IMR-90 (cell line): ENCODE data around the gene RBMS2. TPM values are rescaled to one million over a fixed set of nuclear protein-coding genes. Genes with fewer than 3 reads are reported as not detected.

Source experiments
- ATAC-seq: fragments of 200-7000 bp; cut with Tn5 transposase; 2 replicates; pipeline ENCODE4 v1.9.1; 2020; ENCODE audit warnings: low read depth, mild to moderate bottlenecking, moderate library complexity
- BruUV-seq: library from RNA; stranded (reverse); fragments of 400-500 nt; replicated peaks from 2 replicates; lab custom pipeline; 2021; lab: Mats Ljungman, UMichigan
- CTCF ChIA-PET: fragments of 300-600 bp; formaldehyde crosslinking; extraction: SDS; loops from one replicate; lab custom pipeline; 2021; ENCODE audit warnings: antibody characterized with exemption; lab: Yijun Ruan, JAX
- POLR2A ChIA-PET: fragments of 300-600 bp; sonication (Branson Sonifier 250); formaldehyde crosslinking; loops from one replicate; lab custom pipeline; 2022; ENCODE audit warnings: antibody characterized with exemption; ENCODE audit not compliant: unreplicated experiment; lab: Charles Lee
- DNase-seq: peaks from one replicate; pipeline ENCODE4 v3.0.0; 2013
- H2AFZ ChIP-seq: replicated peaks from 2 replicates; pipeline ENCODE3; 2013; ENCODE audit warnings: low read length, mild to moderate bottlenecking; ENCODE audit not compliant: poor library complexity
- H2AK5ac ChIP-seq: 2 replicates; pipeline ENCODE4 v1.6.1; 2013; ENCODE audit warnings: low read depth, low read length, inconsistent platforms
- H2AK9ac ChIP-seq: replicated peaks from 2 replicates; pipeline ENCODE3; 2013; ENCODE audit warnings: mild to moderate bottlenecking, low read depth, low read length, moderate library complexity; ENCODE audit not compliant: poor library complexity
- H2BK120ac ChIP-seq: 2 replicates; pipeline ENCODE4 v1.6.1; 2013; ENCODE audit warnings: low read depth, low read length, inconsistent platforms
- H2BK15ac ChIP-seq: 3 replicates; pipeline ENCODE4 v1.6.1; 2013; ENCODE audit warnings: low read depth, low read length, inconsistent platforms
- H2BK20ac ChIP-seq: 2 replicates; pipeline ENCODE4 v1.6.1; 2013; ENCODE audit warnings: low read depth, mild to moderate bottlenecking, inconsistent platforms, low read length, moderate library complexity
- H2BK5ac ChIP-seq: 2 replicates; pipeline ENCODE4 v1.6.1; 2013; ENCODE audit warnings: mild to moderate bottlenecking, low read depth, low read length, inconsistent platforms; ENCODE audit not compliant: poor library complexity, severe bottlenecking
- H3K14ac ChIP-seq: replicated peaks from 2 replicates; pipeline ENCODE4 v1.6.1; 2013; ENCODE audit warnings: low read depth, low read length, inconsistent platforms
- H3K18ac ChIP-seq: 2 replicates; pipeline ENCODE4 v1.6.1; 2013; ENCODE audit warnings: low read depth, low read length, control low read depth
- H3K23ac ChIP-seq: 2 replicates; pipeline ENCODE4 v1.6.1; 2013; ENCODE audit warnings: low read depth, low read length, inconsistent platforms
- H3K27ac ChIP-seq: 2 replicates; pipeline ENCODE4 v1.5.1; 2013; ENCODE audit warnings: mild to moderate bottlenecking, control low read depth, low read length; ENCODE audit not compliant: insufficient read depth
- H3K27me3 ChIP-seq: 2 replicates; pipeline ENCODE4 v1.6.1; 2013; ENCODE audit warnings: low read length; ENCODE audit not compliant: control insufficient read depth, insufficient read depth
- H3K36me3 ChIP-seq: 2 replicates; pipeline ENCODE4 v1.6.1; 2013; ENCODE audit warnings: low read length, mixed read lengths; ENCODE audit not compliant: control insufficient read depth, insufficient read depth
- H3K4ac ChIP-seq: 2 replicates; pipeline ENCODE4 v1.6.1; 2013; ENCODE audit warnings: low read depth, low read length, inconsistent platforms
- H3K4me1 ChIP-seq: 2 replicates; pipeline ENCODE4 v1.6.1; 2013; ENCODE audit warnings: low read length, mixed read lengths; ENCODE audit not compliant: control insufficient read depth, insufficient read depth
- H3K4me2 ChIP-seq: 2 replicates; pipeline ENCODE4 v1.6.1; 2013; ENCODE audit warnings: low read depth, mild to moderate bottlenecking, control low read depth, low read length, moderate library complexity
- H3K4me3 ChIP-seq: 2 replicates; pipeline ENCODE4 v1.5.1; 2013; ENCODE audit warnings: low read depth, mild to moderate bottlenecking, control low read depth, low read length, moderate library complexity; ENCODE audit not compliant: insufficient read depth
- H3K56ac ChIP-seq: 2 replicates; pipeline ENCODE4 v1.6.1; 2013; ENCODE audit warnings: low read length, inconsistent platforms; ENCODE audit not compliant: insufficient read depth; ENCODE audit errors: extremely low read depth
- H3K79me1 ChIP-seq, 2 experiments: 2 replicates each; pipeline ENCODE4 v1.6.1; 2013; ENCODE audit warnings: low read length in 2 of 2, inconsistent platforms in 1 of 2, low read depth in 1 of 2
- H3K9ac ChIP-seq: 2 replicates; pipeline ENCODE4 v1.6.1; 2013; ENCODE audit warnings: low read depth, low read length, control low read depth
- H3K9me1 ChIP-seq: 2 replicates; pipeline ENCODE4 v1.6.1; 2013; ENCODE audit warnings: low read length, inconsistent platforms; ENCODE audit not compliant: insufficient read depth
- H3K9me3 ChIP-seq: 2 replicates; pipeline ENCODE4 v1.6.1; 2013; ENCODE audit warnings: low read length; ENCODE audit not compliant: control insufficient read depth, insufficient read depth
- H4K20me1 ChIP-seq: 2 replicates; pipeline ENCODE4 v1.6.1; 2013; ENCODE audit warnings: low read length, inconsistent platforms; ENCODE audit not compliant: insufficient read depth
- H4K5ac ChIP-seq: 2 replicates; pipeline ENCODE4 v1.6.1; 2013; ENCODE audit warnings: mild to moderate bottlenecking, low read depth, low read length, control low read depth
- H4K8ac ChIP-seq, 2 experiments: 2 replicates each; pipeline ENCODE4 v1.6.1; 2013; ENCODE audit warnings: low read depth in 2 of 2, low read length in 2 of 2, control low read depth in 1 of 2, inconsistent platforms in 1 of 2
- H4K91ac ChIP-seq: 2 replicates; pipeline ENCODE4 v1.6.1; 2013; ENCODE audit warnings: low read depth, low read length, inconsistent platforms; ENCODE audit not compliant: insufficient read depth
- CHD1 ChIP-seq: IDR thresholded peaks from 2 replicates; pipeline ENCODE4 v1.6.1; 2012; ENCODE audit warnings: low read depth, low read length, improper control_type of control experiment
- POLR2A ChIP-seq: IDR thresholded peaks from 2 replicates; pipeline ENCODE4 v1.6.1; 2012; ENCODE audit warnings: mild to moderate bottlenecking, low read depth, low read length
- RCOR1 ChIP-seq: IDR thresholded peaks from 2 replicates; pipeline ENCODE4 v1.6.1; 2012; ENCODE audit warnings: mild to moderate bottlenecking, low read length, improper control_type of control experiment; ENCODE audit not compliant: insufficient replicate concordance
- WGBS, 2 experiments: methylation state at CpG; one replicate each; pipeline versions ENCODE4 v1.1.5 to v1.1.7; 2013; ENCODE audit warnings: missing lambda C conversion rate in 2 of 2; ENCODE audit not compliant: insufficient read length in 1 of 2; ENCODE audit errors: extremely low coverage in 2 of 2; 5-methylcytosine and 5-hydroxymethylcytosine counted together
- dilution Hi-C: fragments of 300-500 bp; cut with HindIII; formaldehyde crosslinking; loops from one replicate; pipeline ENCODE4 v1.14.3; 2018; ENCODE audit warnings: low sequenced_read_pairs; ENCODE audit not compliant: unreplicated experiment
- in situ Hi-C: fragments of 300-500 bp; cut with MboI; formaldehyde crosslinking; loops from 3 replicates; pipeline ENCODE4 v1.14.3; 2019; ENCODE audit warnings: low sequenced_read_pairs, inconsistent platforms, mixed read lengths
- intact Hi-C: fragments of 100-400 bp; cut with micrococcal nuclease; formaldehyde crosslinking; loops from 2 replicates; pipeline ENCODE4 v1.10.0; 2022
- polyA plus RNA-seq, 3 experiments: library from polyadenylated mRNA; depleted of rRNA; stranded (reverse); fragments of >200 nt; gene quantifications; 2 replicates each; pipeline ENCODE4 v1.2.3, GENCODE V29; 2012; ENCODE audit warnings: low replicate concordance in 1 of 3
- total RNA-seq: library from RNA; depleted of rRNA; stranded (reverse); fragments of >200 nt; gene quantifications from 2 replicates; pipeline ENCODE4 v1.2.3, GENCODE V29; 2012
- TF ChIP-seq, protein P1 (sequence below): fragments of 150-350 bp; IDR thresholded peaks from 2 replicates; pipeline ENCODE4 v1.6.1; 2016; ENCODE audit warnings: low read depth, mild to moderate bottlenecking, low read length, moderate library complexity, borderline replicate concordance

The RBMS2 gene
- total and polyA plus RNA-seq, 2 of the 4 experiments (the other 2 are of a cell fraction), result 38.0 to 43.6 TPM

GRCh38 chr12:56541631-56542030, 20.0 kb downstream of the RBMS2 start:
- Histone ChIP-seq H2AFZ (no peak overlapping the region), H4K20me1 (peaks cover 75% of the 10 kb centered on the region), H3K4ac (no peak overlapping the region), H2BK15ac (no peak overlapping the region), H3K9me1 (peaks cover 19% of the 10 kb centered on the region), H3K36me3 (peaks cover 6% of the 10 kb centered on the region), H2BK5ac (no peak overlapping the region), H4K91ac (no peak overlapping the region), H3K23ac (no peak overlapping the region), H2BK20ac (no peak overlapping the region), H3K9ac (no peak overlapping the region), H3K4me3 (no peak overlapping the region), H3K4me1 (peaks cover 7% of the 10 kb centered on the region), H4K5ac (no peak overlapping the region), H3K27ac (peak overlapping the region; percentile 61; the same call in 1 of the 2 replicates), H3K27me3 (no peaks in the 10 kb centered on the region), H3K14ac (no peak overlapping the region), H3K79me1 (peaks cover 7 to 47% of the 10 kb centered on the region in 2 experiments), H2AK5ac (no peak overlapping the region), H2BK120ac (no peak overlapping the region), H2AK9ac (no peak overlapping the region), H3K18ac (no peak overlapping the region), H3K9me3 (no peaks in the 10 kb centered on the region), H3K4me2 (no peak overlapping the region), H4K8ac (no peak overlapping the region), H3K56ac (no peak overlapping the region)
- BruUV-seq, result no TSS peak
- intact Hi-C loops (no loop called here), in situ Hi-C loops (no loop called here), dilution Hi-C loops (no loop called here)
- ChIA-PET CTCF (no interaction called here), POLR2A (interaction anchor here (0.8 kb wide), 1 partner anchor 20 kb away, joined by 3 read pairs; the partner anchor contains the start of gene RBMS2)
- peak; percentile 6 for DNase-seq
- TF ChIP-seq RCOR1, result no peak
- TF ChIP-seq, protein P1, sequence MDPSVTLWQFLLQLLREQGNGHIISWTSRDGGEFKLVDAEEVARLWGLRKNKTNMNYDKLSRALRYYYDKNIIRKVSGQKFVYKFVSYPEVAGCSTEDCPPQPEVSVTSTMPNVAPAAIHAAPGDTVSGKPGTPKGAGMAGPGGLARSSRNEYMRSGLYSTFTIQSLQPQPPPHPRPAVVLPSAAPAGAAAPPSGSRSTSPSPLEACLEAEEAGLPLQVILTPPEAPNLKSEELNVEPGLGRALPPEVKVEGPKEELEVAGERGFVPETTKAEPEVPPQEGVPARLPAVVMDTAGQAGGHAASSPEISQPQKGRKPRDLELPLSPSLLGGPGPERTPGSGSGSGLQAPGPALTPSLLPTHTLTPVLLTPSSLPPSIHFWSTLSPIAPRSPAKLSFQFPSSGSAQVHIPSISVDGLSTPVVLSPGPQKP, result no peak
- TF ChIP-seq CHD1, result no peak
- TF ChIP-seq POLR2A, result no peak
- no CpG with 5 or more reads among the region's 2 CpGs for WGBS, 2 experiments
- peak; percentile 64 for ATAC-seq
